H1 (cell line): ENCODE data around the gene AIFM2. TPM values are rescaled to one million over a fixed set of nuclear protein-coding genes. Genes with fewer than 3 reads are reported as not detected.

Source experiments
- ASH2L ChIP-seq: fragments of 200-600, 300-600 bp; sonication (generic); IDR thresholded peaks from one replicate; pipeline ENCODE4 v1.7.1; 2017; ENCODE audit warnings: low read length
- CEBPB ChIP-seq: IDR thresholded peaks from 2 replicates; pipeline ENCODE4 v1.6.1; 2012; ENCODE audit warnings: low read depth, low read length
- CTBP2 ChIP-seq: IDR thresholded peaks from 2 replicates; pipeline ENCODE4 v1.7.0; 2011; ENCODE audit warnings: borderline replicate concordance, mild to moderate bottlenecking, moderate library complexity, mixed read lengths, low read length; ENCODE audit not compliant: insufficient read depth, insufficient read length
- CTCF ChIP-seq, 3 experiments: IDR thresholded peaks; 1 replicate in 2 of 3; 2 replicates in 1 of 3; pipeline versions ENCODE4 v1.5.1 to v1.6.1; 2011; ENCODE audit warnings: low read length in 3 of 3, mild to moderate bottlenecking in 3 of 3, inconsistent platforms in 2 of 3, low read depth in 1 of 3, moderate library complexity in 1 of 3; ENCODE audit not compliant: insufficient read depth in 1 of 3; ENCODE audit errors: control extremely low read depth in 1 of 3
- GABPA ChIP-seq: IDR thresholded peaks from 2 replicates; pipeline ENCODE4 v1.6.1; 2011; ENCODE audit warnings: mild to moderate bottlenecking, low read length, moderate library complexity, borderline replicate concordance; ENCODE audit not compliant: insufficient read depth
- GTF2F1 ChIP-seq: IDR thresholded peaks from 2 replicates; pipeline ENCODE4 v1.6.1; 2012; ENCODE audit warnings: low read depth, low read length, improper control_type of control experiment, borderline replicate concordance
- KDM5A ChIP-seq: fragments of 200-600 bp; IDR thresholded peaks from 2 replicates; pipeline ENCODE4 v1.7.1; 2012; ENCODE audit warnings: mild to moderate bottlenecking, low read length, inconsistent platforms, mixed read lengths
- RBBP5 ChIP-seq: IDR thresholded peaks from 2 replicates; pipeline ENCODE4 v1.7.1; 2012; ENCODE audit warnings: low read depth, mild to moderate bottlenecking, inconsistent platforms, low read length, moderate library complexity, borderline replicate concordance
- RFX5 ChIP-seq: IDR thresholded peaks from 2 replicates; pipeline ENCODE4 v1.6.1; 2011; ENCODE audit warnings: low read depth, low read length, improper control_type of control experiment, borderline replicate concordance
- RNF2 ChIP-seq: fragments of 200-900, 300-1000 bp; sonication (generic); IDR thresholded peaks from 2 replicates; pipeline ENCODE4 v1.7.1; 2016; ENCODE audit warnings: borderline replicate concordance, low read depth, mild to moderate bottlenecking, antibody characterized with exemption, low read length; ENCODE audit not compliant: poor library complexity, severe bottlenecking; ENCODE audit errors: missing control alignments
- SAP30 ChIP-seq: fragments of 300-600 bp; sonication (generic); IDR thresholded peaks from 2 replicates; pipeline ENCODE4 v1.7.1; 2012; ENCODE audit warnings: low read length, moderate library complexity, mild to moderate bottlenecking, inconsistent platforms; ENCODE audit not compliant: insufficient read depth, insufficient replicate concordance
- SIN3A ChIP-seq, 2 experiments: IDR thresholded peaks in 1 of 2; conservative IDR thresholded peaks in 1 of 2; 2 replicates each; pipeline ENCODE4 v1.6.1; 2011 to 2012; ENCODE audit warnings: low read length in 2 of 2, improper control_type of control experiment in 1 of 2, low read depth in 1 of 2, mild to moderate bottlenecking in 1 of 2
- SP1 ChIP-seq: IDR thresholded peaks from 2 replicates; pipeline ENCODE4 v1.6.1; 2011; ENCODE audit warnings: low read depth, low read length
- TAF1 ChIP-seq: IDR thresholded peaks from 2 replicates; pipeline ENCODE4 v1.6.1; 2011; ENCODE audit warnings: mild to moderate bottlenecking, low read depth, low read length
- TAF7 ChIP-seq: optimal IDR thresholded peaks from 2 replicates; pipeline ENCODE3; 2011; ENCODE audit warnings: low read depth, mild to moderate bottlenecking, inconsistent platforms, low read length, moderate library complexity, borderline replicate concordance
- TBP ChIP-seq: IDR thresholded peaks from 2 replicates; pipeline ENCODE4 v1.6.1; 2011; ENCODE audit warnings: low read depth, low read length, improper control_type of control experiment
- TCF12 ChIP-seq: IDR thresholded peaks from 2 replicates; pipeline ENCODE4 v1.6.1; 2011; ENCODE audit warnings: low read depth, mild to moderate bottlenecking, low read length
- polyA plus RNA-seq, 7 experiments: library from polyadenylated mRNA; depleted of rRNA in 3 of 7; stranded (reverse) in 5 of 7; unstranded in 2 of 7; fragments of >200 nt in 5 of 7; fragments of 200-250 nt in 2 of 7; gene quantifications; 1 replicate in 5 of 7; 2 replicates in 1 of 7; 4 replicates in 1 of 7; pipeline versions ENCODE4 v1.2.1 to v1.2.3, GENCODE V29; 2011 to 2013; ENCODE audit warnings: missing spikeins in 2 of 7, mixed read lengths in 2 of 7
- total RNA-seq: library from RNA; stranded (reverse); fragmentation: NEBNext Ultra II Directional; extraction: Animal tissue kit (Norgen Biotek cat#: 25700); gene quantifications from 2 replicates; pipeline ENCODE4 v1.2.1, GENCODE V29; 2021

The AIFM2 gene
- total and polyA plus RNA-seq, 2 of the 8 experiments (the other 6 are each of a cell fraction or from before 2014, with no cell fraction given): 4.0 TPM

DNA sequence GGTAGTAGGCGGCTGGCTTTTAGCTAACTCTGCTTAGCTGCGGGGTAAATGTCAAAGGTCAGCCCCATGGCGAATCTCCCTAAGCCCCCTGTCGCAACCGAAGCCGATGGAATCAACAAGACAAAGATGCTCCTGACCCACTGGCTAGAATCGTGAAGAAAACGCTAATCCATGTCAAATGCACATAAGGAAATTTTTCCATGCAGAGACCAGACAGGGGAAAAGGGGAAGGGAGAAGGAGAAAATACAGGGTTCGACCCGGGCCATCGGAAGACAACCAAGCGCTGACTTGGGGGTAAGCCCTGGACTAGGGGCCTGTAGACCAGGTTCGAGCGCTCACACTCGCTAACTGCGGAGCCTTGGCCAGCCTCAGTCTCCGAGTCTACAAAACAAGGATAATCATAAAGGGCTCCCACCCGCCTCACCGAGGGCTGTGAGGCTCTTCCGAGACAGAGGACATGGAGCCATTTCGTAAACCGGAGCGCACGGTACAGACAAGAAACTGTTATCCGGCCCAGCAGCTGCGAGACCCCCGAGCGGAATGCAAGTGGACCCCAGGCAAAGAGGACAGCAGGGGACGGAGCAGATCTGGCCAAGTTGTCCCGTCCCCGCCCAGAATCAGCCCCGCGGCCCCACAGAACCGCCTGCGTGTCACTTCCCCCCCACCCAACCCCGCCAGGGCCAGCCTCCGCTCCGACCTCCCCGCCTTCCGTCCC, 37.2 kb upstream of the AIFM2 start (continued):
- TF ChIP-seq SIN3A (conservative IDR thresholded peaks at IDR 0.05 in 1 of 2, IDR thresholded peaks at IDR 0.05 in 1 of 2; ENCODE audit: low read depth in 1 of 2, low read length in 2 of 2) (0 out of 4 replicates have a peak, but pooled peaks of 1 of the 2 experiments have one; percentile 13), TCF12 (no peak), SAP30 (peak; percentile 53), CEBPB (peak; percentile 51; the same call in 1 of the 2 replicates), TAF7 (no peak), CTBP2 (no peak), RBBP5 (0 out of 2 replicates have a peak, but pooled peaks have one; percentile 72), TBP (no peak), RFX5 (no peak), CTCF (IDR thresholded peaks at IDR 0.05; ENCODE audit: control extremely low read depth in 1 of 3, insufficient read depth in 1 of 3, low read depth in 1 of 3, low read length in 3 of 3) (no peak), TAF1 (no peak), GTF2F1 (no peak), ASH2L (no peak), KDM5A (0 out of 2 replicates have a peak, but pooled peaks have one; percentile 40), RNF2 (no peak), SP1 (no peak), GABPA (no peak)
- TF ChIP-seq, all 59 proteins: peak for 5
